Keratinocyte (primary cell): ENCODE measurements around the gene CSGALNACT2. TPM values are rescaled to one million over a fixed set of nuclear protein-coding genes. Genes with fewer than 3 reads are reported as not detected.

Experiments used
- DNase-seq: peaks from one replicate; pipeline ENCODE4 v3.0.0-alpha.2; 2011; ENCODE audit warnings: low read depth, missing footprints, low spot score
- FAIRE-seq: peaks from 2 replicates; lab custom pipeline; 2011; peaks lifted over from hg19 to GRCh38; lab: Jason Lieb, UNC
- H2AFZ ChIP-seq: 2 replicates; pipeline ENCODE4 v1.6.0; 2012; ENCODE audit warnings: low read length, control low read depth, inconsistent platforms; ENCODE audit not compliant: control insufficient read depth
- H3K27ac ChIP-seq: 2 replicates; pipeline ENCODE4 v1.5.1; 2011; ENCODE audit warnings: low read length; ENCODE audit not compliant: control insufficient read depth, insufficient read depth
- H3K27me3 ChIP-seq: 3 replicates; pipeline ENCODE4 v1.6.0; 2011; ENCODE audit warnings: low read length; ENCODE audit not compliant: control insufficient read depth, insufficient read depth; ENCODE audit errors: extremely low read depth
- H3K36me3 ChIP-seq, 2 experiments: 2 replicates in 1 of 2; 3 replicates in 1 of 2; pipeline ENCODE4 v1.5.1; 2011; ENCODE audit warnings: low read length in 2 of 2, mild to moderate bottlenecking in 1 of 2; ENCODE audit not compliant: control insufficient read depth in 2 of 2, insufficient read depth in 2 of 2; ENCODE audit errors: extremely low read depth in 1 of 2
- H3K4me1 ChIP-seq: 3 replicates; pipeline ENCODE4 v1.5.1; 2011; ENCODE audit warnings: low read length; ENCODE audit not compliant: control insufficient read depth, insufficient read depth; ENCODE audit errors: extremely low read depth
- H3K4me2 ChIP-seq: 3 replicates; pipeline ENCODE4 v1.6.0; 2011; ENCODE audit warnings: low read depth, low read length; ENCODE audit not compliant: control insufficient read depth, insufficient read depth; ENCODE audit errors: extremely low read depth
- H3K4me3 ChIP-seq, 3 experiments: fragments of 200-600 bp in 1 of 3; sonication (generic) in 1 of 3; 2 replicates in 2 of 3; 3 replicates in 1 of 3; pipeline ENCODE4 v1.5.1; 2011 to 2016; ENCODE audit warnings: low read length in 3 of 3, mild to moderate bottlenecking in 3 of 3, control low read depth in 2 of 3, inconsistent platforms in 1 of 3, low read depth in 1 of 3, mixed read lengths in 1 of 3, mixed run types in 1 of 3, moderate library complexity in 1 of 3; ENCODE audit not compliant: control insufficient read depth in 2 of 3, insufficient read depth in 2 of 3; ENCODE audit errors: extremely low read depth in 1 of 3
- H3K79me2 ChIP-seq: 2 replicates; pipeline ENCODE4 v1.6.0; 2012; ENCODE audit warnings: low read length; ENCODE audit not compliant: control insufficient read depth, insufficient read depth
- H3K9ac ChIP-seq: 3 replicates; pipeline ENCODE4 v1.6.0; 2011; ENCODE audit warnings: low read length; ENCODE audit not compliant: control insufficient read depth, insufficient read depth; ENCODE audit errors: extremely low read depth
- H3K9me1 ChIP-seq: 3 replicates; pipeline ENCODE4 v1.6.0; 2011; ENCODE audit warnings: low read length; ENCODE audit not compliant: control insufficient read depth, insufficient read depth; ENCODE audit errors: extremely low read depth
- H3K9me3 ChIP-seq: 2 replicates; pipeline ENCODE4 v1.5.1; 2012; ENCODE audit warnings: low read depth, low read length; ENCODE audit not compliant: control insufficient read depth
- H4K20me1 ChIP-seq: 3 replicates; pipeline ENCODE4 v1.6.0; 2011; ENCODE audit warnings: low read length; ENCODE audit not compliant: control insufficient read depth, insufficient read depth; ENCODE audit errors: extremely low read depth
- EZH2 ChIP-seq: IDR thresholded peaks from one replicate; pipeline ENCODE4 v1.6.1; 2012; ENCODE audit warnings: inconsistent platforms, mild to moderate bottlenecking, low read length, moderate library complexity
- dilution Hi-C: fragments of 300-500 bp; cut with MboI; formaldehyde crosslinking; loops from one replicate; pipeline ENCODE4 v1.7.0; 2020; ENCODE audit warnings: low sequenced_read_pairs; ENCODE audit not compliant: extremely low pct_ligation_motif_present
- polyA plus RNA-seq, 5 experiments: library from polyadenylated mRNA; depleted of rRNA in 3 of 5; stranded (reverse) in 3 of 5; stranded (forward) in 1 of 5; unstranded in 1 of 5; fragments of >200 nt; gene quantifications; 1 replicate in 1 of 5; 2 replicates in 3 of 5; 3 replicates in 1 of 5; pipeline versions ENCODE4 v1.2.1 to v1.2.3, GENCODE V29; 2011 to 2012; ENCODE audit warnings: missing spikeins in 2 of 5, low read depth in 1 of 5, low replicate concordance in 1 of 5
- TF ChIP-seq, protein P1 (sequence below), 3 experiments: IDR thresholded peaks in 1 of 3; conservative IDR thresholded peaks in 1 of 3; optimal IDR thresholded peaks in 1 of 3; 2 replicates in 2 of 3; 3 replicates in 1 of 3; pipeline versions ENCODE3 to v1.5.1; 2011; ENCODE audit warnings: low read length in 3 of 3, mild to moderate bottlenecking in 3 of 3, moderate library complexity in 2 of 3, control low read depth in 1 of 3, inconsistent platforms in 1 of 3; ENCODE audit not compliant: insufficient read depth in 2 of 3; ENCODE audit errors: extremely low read depth in 1 of 3

The CSGALNACT2 gene
- polyA plus RNA-seq, 1 donor (not counting 4 experiments of a cell fraction or from before 2014, with no cell fraction given) = 19.7 TPM

DNA sequence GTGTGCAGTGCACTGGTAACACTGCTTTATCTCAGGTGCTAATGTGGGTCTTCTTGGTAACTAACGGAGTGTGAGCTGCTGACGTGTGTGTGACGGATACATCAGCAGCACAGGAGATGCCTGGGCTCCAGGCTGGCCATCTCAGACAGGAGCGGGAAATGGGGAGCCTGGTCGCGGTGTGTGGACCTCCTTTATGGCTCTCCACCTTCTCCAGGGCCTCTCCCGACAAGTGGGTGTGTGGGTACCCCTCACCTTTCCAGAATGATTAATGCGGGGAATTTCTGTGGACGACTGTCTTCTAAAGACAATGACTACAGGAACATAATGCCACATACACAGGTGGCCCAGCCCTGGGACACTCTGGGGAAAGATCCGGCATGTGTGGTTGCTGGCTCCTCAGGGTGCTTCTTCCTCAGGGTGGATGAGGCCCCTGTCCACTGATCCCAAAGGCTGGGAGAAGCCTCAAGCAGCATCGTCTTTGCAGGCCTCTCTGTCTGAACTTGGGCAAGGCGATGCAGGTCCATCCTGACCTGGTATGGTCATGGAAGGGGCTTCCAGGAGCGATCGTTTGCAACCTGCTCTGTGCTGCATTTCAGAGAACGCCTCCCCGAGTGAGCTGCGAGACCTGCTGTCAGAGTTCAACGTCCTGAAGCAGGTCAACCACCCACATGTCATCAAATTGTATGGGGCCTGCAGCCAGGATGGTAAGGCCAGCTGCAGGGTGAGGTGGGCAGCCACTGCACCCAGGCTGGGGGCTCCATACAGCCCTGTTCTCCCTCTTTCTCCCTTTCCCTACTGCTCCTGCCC lies 20.3 kb upstream of the CSGALNACT2 start:
- Histone ChIP-seq H3K9me1 (no peaks in the 10 kb centered on the region), H3K4me2 (no peak overlapping the region), H3K4me1 (no peaks in the 10 kb centered on the region), H3K36me3 (no peaks in the 10 kb centered on the region), H2AFZ (no peak overlapping the region), H3K9me3 (no peaks in the 10 kb centered on the region), H3K27ac (no peak overlapping the region), H3K79me2 (no peaks in the 10 kb centered on the region), H3K9ac (no peak overlapping the region), H4K20me1 (no peaks in the 10 kb centered on the region), H3K4me3 (no peak overlapping the region), H3K27me3 (no peaks in the 10 kb centered on the region)
- no peak for DNase-seq
- TF ChIP-seq, protein P1, sequence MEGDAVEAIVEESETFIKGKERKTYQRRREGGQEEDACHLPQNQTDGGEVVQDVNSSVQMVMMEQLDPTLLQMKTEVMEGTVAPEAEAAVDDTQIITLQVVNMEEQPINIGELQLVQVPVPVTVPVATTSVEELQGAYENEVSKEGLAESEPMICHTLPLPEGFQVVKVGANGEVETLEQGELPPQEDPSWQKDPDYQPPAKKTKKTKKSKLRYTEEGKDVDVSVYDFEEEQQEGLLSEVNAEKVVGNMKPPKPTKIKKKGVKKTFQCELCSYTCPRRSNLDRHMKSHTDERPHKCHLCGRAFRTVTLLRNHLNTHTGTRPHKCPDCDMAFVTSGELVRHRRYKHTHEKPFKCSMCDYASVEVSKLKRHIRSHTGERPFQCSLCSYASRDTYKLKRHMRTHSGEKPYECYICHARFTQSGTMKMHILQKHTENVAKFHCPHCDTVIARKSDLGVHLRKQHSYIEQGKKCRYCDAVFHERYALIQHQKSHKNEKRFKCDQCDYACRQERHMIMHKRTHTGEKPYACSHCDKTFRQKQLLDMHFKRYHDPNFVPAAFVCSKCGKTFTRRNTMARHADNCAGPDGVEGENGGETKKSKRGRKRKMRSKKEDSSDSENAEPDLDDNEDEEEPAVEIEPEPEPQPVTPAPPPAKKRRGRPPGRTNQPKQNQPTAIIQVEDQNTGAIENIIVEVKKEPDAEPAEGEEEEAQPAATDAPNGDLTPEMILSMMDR (optimal IDR thresholded peaks at IDR 0.05 in 1 of 3, IDR thresholded peaks at IDR 0.05 in 1 of 3, conservative IDR thresholded peaks at IDR 0.05 in 1 of 3; ENCODE audit: extremely low read depth in 1 of 3, insufficient read depth in 2 of 3, low read length in 3 of 3) = no peak
- TF ChIP-seq EZH2 = no peak
- dilution Hi-C loops = no loop called here
- FAIRE-seq = no peak

DNA sequence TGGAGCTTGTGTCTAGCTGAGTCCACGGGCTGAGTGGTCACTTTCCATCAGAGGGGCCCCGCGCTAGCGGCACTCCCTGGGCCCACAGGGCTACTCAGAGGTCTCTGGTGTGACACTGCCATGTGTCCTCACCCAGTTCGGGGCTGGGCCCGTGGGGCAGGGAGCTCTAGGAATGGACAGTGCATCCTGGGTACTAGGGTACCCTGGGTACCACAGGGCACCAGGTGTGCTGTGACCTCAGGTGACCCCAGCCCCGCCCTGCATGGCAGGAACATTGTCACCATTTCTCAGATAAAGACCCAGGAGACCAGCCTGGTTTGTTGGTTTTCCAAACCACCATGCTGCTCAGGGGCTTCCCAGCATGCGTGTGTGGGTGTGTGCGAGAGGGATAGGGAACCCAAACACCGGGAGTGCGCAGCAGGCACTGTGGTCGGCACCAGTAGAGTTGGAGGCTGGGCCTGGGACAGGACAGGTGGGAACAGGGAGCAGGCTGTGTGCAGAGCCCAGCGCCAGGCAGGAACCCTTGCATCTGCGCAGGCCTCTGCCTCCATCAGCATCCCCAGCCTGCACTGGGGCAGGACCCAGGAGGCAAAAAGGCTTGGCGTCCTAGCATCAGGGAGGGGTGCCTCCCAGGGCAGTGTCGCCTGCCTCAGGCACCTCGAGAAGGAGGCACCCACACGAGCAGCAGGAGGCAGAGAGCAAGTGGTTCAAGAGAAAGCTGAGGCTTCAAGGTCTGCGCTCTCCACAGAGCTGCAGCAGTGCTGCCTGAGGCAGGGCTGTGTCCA lies 19.4 kb upstream of the CSGALNACT2 start:
- dilution Hi-C loops = no loop called here
- H3K4me2 ChIP-seq = no peak overlapping the region
- H3K27me3 ChIP-seq = no peaks in the 10 kb centered on the region
- no peak overlapping the region for H3K4me3 ChIP-seq
- no peak overlapping the region for H3K9ac ChIP-seq
- H2AFZ ChIP-seq = no peak overlapping the region
- no peaks in the 10 kb centered on the region for H3K79me2 ChIP-seq
- no peaks in the 10 kb centered on the region for H4K20me1 ChIP-seq
- H3K9me3 ChIP-seq = no peaks in the 10 kb centered on the region
- H3K36me3 ChIP-seq = no peaks in the 10 kb centered on the region
- DNase-seq (no peak), FAIRE-seq (no peak)
- H3K27ac ChIP-seq = no peak overlapping the region
- no peaks in the 10 kb centered on the region for H3K4me1 ChIP-seq
- H3K9me1 ChIP-seq = no peaks in the 10 kb centered on the region
- no peak for TF ChIP-seq EZH2
- TF ChIP-seq, protein P1 (optimal IDR thresholded peaks at IDR 0.05 in 1 of 3, IDR thresholded peaks at IDR 0.05 in 1 of 3, conservative IDR thresholded peaks at IDR 0.05 in 1 of 3; ENCODE audit: extremely low read depth in 1 of 3, insufficient read depth in 2 of 3, low read length in 3 of 3) = no peak
